Upper lobe of left lung (tissue), 4 donors: ENCODE results near the gene SNAP25.

Experiments used
- POLR2A ChIP-seq, 4 donors: fragments of 450-650 bp; IDR thresholded peaks; one replicate each; pipeline ENCODE4 v1.5.1; 2016 to 2017; ENCODE audit warnings: antibody characterized with exemption in 4 of 4, mild to moderate bottlenecking in 2 of 4
- POLR2AphosphoS5 ChIP-seq, 2 donors: sonication (generic); formaldehyde crosslinking; IDR thresholded peaks; one replicate each; pipeline ENCODE4 v1.5.1; 2017; ENCODE audit warnings: antibody characterized with exemption in 2 of 2
- TF ChIP-seq, protein P1 (sequence below), 6 experiments: fragments of 450-650 bp in 4 of 6; fragments of 200-600 bp in 2 of 6; sonication (generic) in 2 of 6; IDR thresholded peaks; one replicate each; pipeline ENCODE4 v1.5.1; 2016 to 2019; ENCODE audit warnings: antibody characterized with exemption in 6 of 6

DNA sequence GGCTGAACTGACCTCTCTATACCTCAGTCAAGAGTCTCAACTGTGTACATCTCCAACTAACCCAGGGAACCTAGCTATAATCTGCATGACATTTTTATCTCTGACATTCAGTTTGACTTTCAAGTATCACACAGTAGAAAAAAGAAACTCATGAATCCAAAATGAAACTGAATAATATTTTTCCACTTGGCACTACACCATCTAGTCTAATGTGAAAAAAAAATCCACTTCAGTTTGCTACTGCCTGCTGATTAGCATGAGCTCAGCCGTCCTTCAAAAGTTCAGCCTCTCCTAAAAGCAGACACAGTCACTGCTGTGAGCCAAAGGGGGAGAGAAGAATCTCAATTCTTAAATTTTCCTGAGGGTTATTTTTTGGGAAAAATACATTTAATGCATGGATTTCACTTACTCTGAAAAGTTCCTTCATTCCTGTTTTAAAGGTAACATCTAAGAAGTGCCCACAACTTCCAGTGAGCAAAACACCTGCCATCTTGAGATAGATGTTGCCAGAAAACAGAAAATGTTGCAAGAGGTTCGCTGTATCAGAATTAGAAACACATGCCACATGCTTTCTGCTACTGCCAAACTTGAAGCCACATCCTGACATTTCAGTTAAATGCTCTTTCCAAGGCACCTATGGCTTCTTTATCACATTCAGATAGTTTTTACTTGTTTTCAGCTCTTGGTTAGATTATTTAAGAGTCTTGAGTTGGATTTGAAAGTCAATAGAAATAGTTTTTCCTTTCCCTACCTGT lies 120.0 kb downstream of the SNAP25 start:
- TF ChIP-seq POLR2AphosphoS5 (IDR thresholded peaks at IDR 0.05) (no peak), POLR2A (IDR thresholded peaks at IDR 0.05) (no peak)
- TF ChIP-seq, protein P1, sequence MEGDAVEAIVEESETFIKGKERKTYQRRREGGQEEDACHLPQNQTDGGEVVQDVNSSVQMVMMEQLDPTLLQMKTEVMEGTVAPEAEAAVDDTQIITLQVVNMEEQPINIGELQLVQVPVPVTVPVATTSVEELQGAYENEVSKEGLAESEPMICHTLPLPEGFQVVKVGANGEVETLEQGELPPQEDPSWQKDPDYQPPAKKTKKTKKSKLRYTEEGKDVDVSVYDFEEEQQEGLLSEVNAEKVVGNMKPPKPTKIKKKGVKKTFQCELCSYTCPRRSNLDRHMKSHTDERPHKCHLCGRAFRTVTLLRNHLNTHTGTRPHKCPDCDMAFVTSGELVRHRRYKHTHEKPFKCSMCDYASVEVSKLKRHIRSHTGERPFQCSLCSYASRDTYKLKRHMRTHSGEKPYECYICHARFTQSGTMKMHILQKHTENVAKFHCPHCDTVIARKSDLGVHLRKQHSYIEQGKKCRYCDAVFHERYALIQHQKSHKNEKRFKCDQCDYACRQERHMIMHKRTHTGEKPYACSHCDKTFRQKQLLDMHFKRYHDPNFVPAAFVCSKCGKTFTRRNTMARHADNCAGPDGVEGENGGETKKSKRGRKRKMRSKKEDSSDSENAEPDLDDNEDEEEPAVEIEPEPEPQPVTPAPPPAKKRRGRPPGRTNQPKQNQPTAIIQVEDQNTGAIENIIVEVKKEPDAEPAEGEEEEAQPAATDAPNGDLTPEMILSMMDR (IDR thresholded peaks at IDR 0.05), result no peak
